GM19193 (cell line): Measurements from ENCODE around the gene KANSL1.

Experiments
- POLR2A ChIP-seq: IDR thresholded peaks from 4 replicates; pipeline ENCODE4 v1.6.1; 2011; ENCODE audit not compliant: insufficient read depth, insufficient read length; ENCODE audit errors: extremely low read depth

Gene KANSL1

DNA sequence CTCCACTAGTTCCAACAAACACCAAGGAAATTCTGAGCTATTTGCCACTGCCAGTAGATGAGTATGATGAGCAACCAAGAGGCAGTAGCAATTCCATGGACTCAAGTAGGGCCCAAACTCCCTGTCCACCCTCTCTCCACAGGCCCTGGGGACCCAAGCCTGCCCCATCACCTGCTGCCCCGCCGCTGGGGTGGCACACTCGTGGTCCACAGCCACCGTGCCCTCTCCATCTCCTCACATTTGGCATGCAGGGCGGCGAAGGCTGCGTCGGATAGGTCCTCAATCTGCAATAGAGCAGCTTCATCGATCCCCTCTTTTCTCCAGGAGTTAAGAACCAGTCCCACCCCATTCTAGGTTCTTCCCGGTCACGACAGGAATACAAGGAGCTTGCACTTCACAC lies 160.3 kb downstream of the KANSL1 start:
- no peak for TF ChIP-seq POLR2A

DNA sequence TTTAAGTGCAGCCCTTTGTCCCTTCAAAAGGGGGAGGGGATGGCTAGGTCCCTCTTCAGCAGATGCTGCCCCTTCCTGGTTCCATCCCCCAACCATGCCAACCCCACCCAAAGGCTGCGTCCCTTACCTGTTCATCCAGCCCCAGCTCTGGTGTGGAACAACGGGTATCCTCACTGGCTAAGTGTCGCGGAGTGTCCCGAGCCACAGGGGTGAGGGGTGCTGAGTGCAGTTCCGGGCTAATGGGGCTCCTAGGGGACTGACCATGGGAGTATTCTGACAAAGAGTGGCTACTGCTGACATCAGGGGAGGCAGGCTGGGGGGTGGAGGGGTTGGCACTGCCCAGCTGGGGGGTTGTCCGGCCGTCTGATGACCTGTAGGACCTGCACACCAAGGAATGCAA lies 161.3 kb downstream of the KANSL1 start:
- TF ChIP-seq POLR2A = no peak

DNA sequence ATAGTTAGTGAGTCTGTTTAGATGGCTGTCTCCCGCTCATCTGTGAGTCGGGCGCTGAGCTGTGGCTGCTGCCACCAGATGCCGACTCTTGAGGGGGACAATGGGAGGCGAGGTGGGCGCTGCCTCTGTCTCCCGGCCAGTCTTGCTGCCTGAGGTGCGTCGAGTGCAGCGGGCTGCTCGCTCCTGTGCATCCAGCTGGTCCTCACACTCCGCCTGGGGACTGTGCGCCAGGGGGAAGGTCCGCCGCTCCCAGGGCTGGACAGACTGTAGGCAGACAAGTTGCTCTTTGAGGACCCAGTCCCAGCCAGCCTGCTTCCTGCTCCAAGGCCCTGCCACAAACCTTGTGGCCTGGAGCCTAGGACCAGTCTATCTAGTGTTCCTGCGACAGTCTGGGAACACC lies 161.8 kb downstream of the KANSL1 start:
- TF ChIP-seq POLR2A = no peak

DNA sequence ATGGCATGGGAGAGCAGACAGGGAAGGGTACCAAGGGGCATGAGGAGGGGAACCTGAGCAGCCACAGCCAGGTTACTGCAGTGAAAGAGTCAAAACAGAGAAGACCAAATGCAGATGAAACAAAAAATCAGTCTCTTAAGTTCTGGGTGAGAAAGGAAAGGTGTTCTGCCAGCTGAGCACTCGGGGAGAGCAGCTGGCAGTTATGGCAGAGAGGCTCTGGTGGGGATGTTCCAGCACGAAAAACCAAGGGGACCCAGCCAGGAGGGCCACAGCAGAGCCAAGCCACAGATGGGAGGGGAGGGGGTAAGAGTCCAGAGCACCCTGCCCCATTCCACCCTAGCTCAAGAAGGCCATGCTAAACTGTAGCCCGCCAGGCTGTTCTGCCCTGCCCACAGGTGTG lies 162.5 kb downstream of the KANSL1 start:
- no peak for TF ChIP-seq POLR2A

DNA sequence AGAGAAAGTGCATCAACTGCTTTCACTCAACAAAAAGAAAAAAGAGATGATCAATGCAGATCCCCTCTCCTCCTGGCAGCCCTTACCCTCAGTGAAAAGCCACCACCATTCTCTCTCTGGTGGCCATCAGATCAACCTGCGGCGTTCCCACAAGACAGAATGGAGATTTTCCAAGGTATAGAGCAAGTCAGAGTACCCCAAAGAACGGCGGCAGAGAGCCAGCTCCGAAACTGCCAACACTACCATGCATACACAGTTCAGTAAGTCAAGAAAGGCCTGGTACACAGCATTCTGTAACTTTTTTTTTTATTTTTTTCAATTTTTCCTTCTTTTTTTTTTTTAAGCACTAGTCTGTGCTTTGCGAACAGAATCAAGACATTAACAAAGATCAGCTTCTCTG lies 163.6 kb downstream of the KANSL1 start:
- no peak for TF ChIP-seq POLR2A

DNA sequence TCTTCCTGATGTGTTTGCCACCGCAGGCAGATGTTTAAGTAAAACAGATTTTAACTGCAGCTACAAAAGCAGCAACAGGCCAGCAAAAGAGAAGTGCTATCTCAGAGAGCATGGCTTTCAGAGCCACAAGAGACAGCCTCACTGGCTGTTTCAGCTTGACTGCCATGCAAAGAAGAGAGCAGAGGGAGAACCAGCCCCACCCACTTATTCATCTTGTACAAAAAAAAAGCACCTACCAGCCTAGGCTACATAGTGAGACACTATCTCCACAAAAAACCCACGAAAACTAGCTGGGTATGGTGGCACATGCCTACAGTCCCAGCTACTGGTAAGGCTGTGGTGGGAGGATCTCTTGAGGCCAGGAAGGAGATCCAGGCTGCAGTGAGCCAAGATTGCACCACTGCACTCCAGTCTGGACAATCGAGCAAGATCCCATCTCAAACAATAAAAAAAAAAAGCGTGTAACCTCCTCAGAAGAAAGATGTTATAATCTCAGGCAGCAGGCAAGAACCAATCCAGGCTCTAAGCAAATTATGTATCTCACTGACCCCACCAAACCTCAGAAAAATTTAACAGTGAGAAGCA lies 164.2 kb downstream of the KANSL1 start:
- no peak for TF ChIP-seq POLR2A

DNA sequence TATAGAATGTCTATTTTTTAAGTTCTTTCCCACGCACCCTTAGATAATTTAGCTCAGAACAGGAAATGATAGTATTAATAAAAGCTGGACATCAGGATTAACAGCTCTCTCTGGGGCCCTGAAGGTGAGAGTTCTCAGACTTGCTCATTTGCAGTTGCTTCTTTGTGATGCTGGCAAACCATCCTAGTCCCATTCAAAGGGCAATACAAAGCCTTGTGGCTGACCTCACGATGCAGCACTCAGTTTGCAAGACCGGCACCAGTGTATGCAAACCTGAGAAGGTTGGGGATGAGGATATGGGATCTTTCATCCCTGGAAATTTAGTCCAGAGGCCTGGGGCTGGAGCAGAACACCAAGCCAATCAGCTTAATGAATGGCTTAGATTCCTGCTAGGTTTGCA lies 164.9 kb downstream of the KANSL1 start:
- no peak for TF ChIP-seq POLR2A

DNA sequence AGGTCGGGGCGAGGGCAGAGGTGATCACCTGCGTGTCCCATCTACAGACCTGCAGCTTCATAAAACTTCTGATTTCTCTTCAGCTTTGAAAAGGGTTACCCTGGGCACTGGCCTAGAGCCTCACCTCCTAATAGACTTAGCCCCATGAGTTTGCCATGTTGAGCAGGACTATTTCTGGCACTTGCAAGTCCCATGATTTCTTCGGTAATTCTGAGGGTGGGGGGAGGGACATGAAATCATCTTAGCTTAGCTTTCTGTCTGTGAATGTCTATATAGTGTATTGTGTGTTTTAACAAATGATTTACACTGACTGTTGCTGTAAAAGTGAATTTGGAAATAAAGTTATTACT lies 165.3 kb downstream of the KANSL1 start:
- TF ChIP-seq POLR2A = no peak

DNA sequence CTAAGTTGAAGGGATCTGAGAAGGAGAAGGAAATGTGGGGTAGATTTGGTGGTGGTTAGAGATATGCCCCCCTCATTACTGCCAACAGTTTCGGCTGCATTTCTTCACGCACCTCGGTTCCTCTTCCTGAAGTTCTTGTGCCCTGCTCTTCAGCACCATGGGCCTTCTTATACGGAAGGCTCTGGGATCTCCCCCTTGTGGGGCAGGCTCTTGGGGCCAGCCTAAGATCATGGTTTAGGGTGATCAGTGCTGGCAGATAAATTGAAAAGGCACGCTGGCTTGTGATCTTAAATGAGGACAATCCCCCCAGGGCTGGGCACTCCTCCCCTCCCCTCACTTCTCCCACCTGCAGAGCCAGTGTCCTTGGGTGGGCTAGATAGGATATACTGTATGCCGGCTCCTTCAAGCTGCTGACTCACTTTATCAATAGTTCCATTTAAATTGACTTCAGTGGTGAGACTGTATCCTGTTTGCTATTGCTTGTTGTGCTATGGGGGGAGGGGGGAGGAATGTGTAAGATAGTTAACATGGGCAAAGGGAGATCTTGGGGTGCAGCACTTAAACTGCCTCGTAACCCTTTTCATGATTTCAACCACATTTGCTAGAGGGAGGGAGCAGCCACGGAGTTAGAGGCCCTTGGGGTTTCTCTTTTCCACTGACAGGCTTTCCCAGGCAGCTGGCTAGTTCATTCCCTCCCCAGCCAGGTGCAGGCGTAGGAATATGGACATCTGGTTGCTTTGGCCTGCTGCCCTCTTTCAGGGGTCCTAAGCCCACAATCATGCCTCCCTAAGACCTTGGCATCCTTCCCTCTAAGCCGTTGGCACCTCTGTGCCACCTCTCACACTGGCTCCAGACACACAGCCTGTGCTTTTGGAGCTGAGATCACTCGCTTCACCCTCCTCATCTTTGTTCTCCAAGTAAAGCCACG lies 165.9 kb downstream of the KANSL1 start:
- no peak for TF ChIP-seq POLR2A

DNA sequence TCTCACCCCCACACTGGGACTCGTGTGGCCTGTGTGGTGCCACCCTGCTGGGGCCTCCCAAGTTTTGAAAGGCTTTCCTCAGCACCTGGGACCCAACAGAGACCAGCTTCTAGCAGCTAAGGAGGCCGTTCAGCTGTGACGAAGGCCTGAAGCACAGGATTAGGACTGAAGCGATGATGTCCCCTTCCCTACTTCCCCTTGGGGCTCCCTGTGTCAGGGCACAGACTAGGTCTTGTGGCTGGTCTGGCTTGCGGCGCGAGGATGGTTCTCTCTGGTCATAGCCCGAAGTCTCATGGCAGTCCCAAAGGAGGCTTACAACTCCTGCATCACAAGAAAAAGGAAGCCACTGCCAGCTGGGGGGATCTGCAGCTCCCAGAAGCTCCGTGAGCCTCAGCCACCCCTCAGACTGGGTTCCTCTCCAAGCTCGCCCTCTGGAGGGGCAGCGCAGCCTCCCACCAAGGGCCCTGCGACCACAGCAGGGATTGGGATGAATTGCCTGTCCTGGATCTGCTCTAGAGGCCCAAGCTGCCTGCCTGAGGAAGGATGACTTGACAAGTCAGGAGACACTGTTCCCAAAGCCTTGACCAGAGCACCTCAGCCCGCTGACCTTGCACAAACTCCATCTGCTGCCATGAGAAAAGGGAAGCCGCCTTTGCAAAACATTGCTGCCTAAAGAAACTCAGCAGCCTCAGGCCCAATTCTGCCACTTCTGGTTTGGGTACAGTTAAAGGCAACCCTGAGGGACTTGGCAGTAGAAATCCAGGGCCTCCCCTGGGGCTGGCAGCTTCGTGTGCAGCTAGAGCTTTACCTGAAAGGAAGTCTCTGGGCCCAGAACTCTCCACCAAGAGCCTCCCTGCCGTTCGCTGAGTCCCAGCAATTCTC lies 166.8 kb downstream of the KANSL1 start:
- TF ChIP-seq POLR2A = no peak

DNA sequence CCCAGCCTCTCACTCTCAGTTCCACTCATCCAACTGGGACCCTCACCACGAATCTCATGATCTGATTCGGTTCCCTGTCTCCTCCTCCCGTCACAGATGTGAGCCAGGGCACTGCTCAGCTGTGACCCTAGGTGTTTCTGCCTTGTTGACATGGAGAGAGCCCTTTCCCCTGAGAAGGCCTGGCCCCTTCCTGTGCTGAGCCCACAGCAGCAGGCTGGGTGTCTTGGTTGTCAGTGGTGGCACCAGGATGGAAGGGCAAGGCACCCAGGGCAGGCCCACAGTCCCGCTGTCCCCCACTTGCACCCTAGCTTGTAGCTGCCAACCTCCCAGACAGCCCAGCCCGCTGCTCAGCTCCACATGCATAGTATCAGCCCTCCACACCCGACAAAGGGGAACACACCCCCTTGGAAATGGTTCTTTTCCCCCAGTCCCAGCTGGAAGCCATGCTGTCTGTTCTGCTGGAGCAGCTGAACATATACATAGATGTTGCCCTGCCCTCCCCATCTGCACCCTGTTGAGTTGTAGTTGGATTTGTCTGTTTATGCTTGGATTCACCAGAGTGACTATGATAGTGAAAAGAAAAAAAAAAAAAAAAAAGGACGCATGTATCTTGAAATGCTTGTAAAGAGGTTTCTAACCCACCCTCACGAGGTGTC lies 167.6 kb downstream of the KANSL1 start:
- TF ChIP-seq POLR2A = no peak

DNA sequence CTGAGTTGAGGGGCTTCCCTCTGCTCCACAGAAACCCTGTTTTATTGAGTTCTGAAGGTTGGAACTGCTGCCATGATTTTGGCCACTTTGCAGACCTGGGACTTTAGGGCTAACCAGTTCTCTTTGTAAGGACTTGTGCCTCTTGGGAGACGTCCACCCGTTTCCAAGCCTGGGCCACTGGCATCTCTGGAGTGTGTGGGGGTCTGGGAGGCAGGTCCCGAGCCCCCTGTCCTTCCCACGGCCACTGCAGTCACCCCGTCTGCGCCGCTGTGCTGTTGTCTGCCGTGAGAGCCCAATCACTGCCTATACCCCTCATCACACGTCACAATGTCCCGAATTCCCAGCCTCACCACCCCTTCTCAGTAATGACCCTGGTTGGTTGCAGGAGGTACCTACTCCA lies 168.2 kb downstream of the KANSL1 start:
- no peak for TF ChIP-seq POLR2A

DNA sequence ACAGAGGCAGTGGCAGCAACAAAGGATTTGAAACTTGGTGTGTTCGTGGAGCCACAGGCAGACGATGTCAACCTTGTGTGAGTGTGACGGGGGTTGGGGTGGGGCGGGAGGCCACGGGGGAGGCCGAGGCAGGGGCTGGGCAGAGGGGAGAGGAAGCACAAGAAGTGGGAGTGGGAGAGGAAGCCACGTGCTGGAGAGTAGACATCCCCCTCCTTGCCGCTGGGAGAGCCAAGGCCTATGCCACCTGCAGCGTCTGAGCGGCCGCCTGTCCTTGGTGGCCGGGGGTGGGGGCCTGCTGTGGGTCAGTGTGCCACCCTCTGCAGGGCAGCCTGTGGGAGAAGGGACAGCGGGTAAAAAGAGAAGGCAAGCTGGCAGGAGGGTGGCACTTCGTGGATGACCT lies 168.6 kb downstream of the KANSL1 start:
- TF ChIP-seq POLR2A = no peak

DNA sequence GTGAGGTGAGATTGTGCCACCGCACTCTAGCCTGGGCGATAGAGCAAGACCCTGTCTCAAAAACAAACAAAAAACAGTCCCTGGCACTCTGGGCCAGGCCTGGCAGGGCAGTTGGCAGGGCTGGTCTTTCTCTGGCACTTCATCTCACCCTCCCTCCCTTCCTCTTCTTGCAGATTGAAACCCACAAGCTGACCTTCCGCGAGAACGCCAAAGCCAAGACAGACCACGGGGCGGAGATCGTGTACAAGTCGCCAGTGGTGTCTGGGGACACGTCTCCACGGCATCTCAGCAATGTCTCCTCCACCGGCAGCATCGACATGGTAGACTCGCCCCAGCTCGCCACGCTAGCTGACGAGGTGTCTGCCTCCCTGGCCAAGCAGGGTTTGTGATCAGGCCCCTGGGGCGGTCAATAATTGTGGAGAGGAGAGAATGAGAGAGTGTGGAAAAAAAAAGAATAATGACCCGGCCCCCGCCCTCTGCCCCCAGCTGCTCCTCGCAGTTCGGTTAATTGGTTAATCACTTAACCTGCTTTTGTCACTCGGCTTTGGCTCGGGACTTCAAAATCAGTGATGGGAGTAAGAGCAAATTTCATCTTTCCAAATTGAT lies 169.3 kb downstream of the KANSL1 start:
- TF ChIP-seq POLR2A = no peak

DNA sequence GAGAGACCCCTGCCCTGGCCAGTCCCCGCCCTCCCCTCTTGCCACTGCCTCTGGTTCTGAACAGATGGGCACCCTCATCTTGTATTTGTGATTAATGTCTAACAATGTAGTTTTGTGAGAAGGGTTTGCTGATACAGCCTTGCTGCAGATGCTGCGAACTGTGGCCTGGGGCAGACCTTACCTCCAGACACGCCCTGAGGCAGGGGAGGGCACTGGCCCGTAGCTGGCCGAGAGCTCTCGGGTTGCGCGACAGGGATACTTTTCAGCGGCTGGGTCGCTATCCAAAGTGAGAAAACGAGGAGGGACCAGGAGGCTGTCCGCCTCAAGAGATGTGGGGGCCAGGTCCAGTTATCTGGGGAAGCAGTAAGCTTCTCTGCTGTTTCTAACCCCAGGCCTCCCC lies 172.2 kb downstream of the KANSL1 start:
- TF ChIP-seq POLR2A = no peak

DNA sequence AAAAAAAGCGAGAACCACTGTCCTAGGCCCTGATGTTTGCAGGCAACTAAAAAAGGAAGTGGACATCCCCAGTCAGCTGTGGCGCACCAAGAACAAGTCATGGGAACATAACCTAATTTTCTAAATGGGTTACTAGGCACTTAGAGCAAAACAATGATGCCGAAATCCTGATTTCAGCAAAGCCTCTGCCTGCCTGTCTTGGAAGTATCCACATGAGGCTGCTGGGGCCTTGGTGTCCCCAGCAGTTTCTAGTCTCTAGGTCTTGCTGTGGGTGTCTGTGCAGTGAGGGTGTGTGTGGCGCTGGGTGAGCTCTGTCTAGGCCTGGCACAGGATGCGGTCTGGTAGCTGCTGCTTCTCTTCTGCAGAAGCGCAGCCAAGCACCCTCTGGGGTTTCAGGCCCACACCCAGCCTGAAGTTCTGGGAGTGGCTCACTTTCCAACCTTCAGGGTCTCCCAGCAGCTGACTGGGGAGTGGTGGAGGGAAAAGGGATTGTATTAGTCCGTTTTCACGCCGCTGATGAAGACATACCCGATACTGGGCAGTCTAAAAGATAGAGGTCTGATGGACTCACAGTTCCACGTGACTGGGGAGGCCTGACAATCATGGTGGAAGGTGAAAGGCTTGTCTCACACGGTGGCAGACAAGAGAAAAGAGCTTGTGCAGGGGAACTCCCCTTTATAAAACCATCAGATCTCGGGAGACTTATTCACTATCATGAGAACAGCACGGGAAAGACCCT lies 173.0 kb downstream of the KANSL1 start:
- no peak for TF ChIP-seq POLR2A
